Loucy (cell line): ENCODE results near the gene DHRS4.
"Not testable (repeated sequence)": the region's sequence is repeated elsewhere in the genome, so short reads cannot be mapped to it uniquely, and the experiment has no call there.

Experiments used
- EZH2phosphoT487 ChIP-seq: fragments of 200-600 bp; IDR thresholded peaks from 2 replicates; pipeline ENCODE4 v1.6.1; 2018; ENCODE audit warnings: antibody characterized with exemption, mild to moderate bottlenecking, moderate library complexity, borderline replicate concordance
- TF ChIP-seq, protein P1 (sequence below): fragments of 200-600 bp; sonication (generic); conservative IDR thresholded peaks from 2 replicates; pipeline ENCODE4 v1.5.1; 2014; ENCODE audit warnings: mild to moderate bottlenecking, antibody characterized with exemption, low read length

DNA sequence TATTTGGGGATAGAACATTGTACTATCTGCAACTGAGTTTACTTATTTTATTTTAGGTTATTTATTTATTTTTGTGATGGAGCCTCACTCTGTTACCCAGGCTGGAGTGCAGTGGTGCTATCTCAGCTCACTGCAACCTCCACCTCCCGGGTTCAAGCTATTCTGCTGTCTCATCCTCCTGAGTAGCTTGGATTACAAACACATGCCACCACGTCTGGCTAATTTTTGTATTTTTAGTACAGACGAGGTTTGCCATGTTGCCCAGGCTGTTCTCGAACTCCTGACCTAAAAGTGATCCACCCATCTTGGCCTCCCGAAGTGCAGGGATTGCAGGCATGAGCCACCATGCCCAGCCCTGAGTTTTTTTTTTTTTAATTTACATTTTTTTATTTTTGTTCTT, 46.1 kb downstream of the DHRS4 start:
- TF ChIP-seq, protein P1, sequence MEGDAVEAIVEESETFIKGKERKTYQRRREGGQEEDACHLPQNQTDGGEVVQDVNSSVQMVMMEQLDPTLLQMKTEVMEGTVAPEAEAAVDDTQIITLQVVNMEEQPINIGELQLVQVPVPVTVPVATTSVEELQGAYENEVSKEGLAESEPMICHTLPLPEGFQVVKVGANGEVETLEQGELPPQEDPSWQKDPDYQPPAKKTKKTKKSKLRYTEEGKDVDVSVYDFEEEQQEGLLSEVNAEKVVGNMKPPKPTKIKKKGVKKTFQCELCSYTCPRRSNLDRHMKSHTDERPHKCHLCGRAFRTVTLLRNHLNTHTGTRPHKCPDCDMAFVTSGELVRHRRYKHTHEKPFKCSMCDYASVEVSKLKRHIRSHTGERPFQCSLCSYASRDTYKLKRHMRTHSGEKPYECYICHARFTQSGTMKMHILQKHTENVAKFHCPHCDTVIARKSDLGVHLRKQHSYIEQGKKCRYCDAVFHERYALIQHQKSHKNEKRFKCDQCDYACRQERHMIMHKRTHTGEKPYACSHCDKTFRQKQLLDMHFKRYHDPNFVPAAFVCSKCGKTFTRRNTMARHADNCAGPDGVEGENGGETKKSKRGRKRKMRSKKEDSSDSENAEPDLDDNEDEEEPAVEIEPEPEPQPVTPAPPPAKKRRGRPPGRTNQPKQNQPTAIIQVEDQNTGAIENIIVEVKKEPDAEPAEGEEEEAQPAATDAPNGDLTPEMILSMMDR = not testable (repeated sequence)
- TF ChIP-seq EZH2phosphoT487 = not testable (repeated sequence)
